Right atrium auricular region (tissue), 2 donors: Measurements from ENCODE around the gene SAFB2. TPM values are rescaled to one million over a fixed set of nuclear protein-coding genes. Genes with fewer than 3 reads are reported as not detected.

ENCODE experiments used
- DNase-seq: peaks from one replicate; pipeline ENCODE4 v3.0.0-alpha.2; 2019; ENCODE audit warnings: low spot score
- H3K27ac ChIP-seq, 2 donors: fragments of 200-600 bp; sonication (generic); 1 replicate in 1 of 2; 2 replicates in 1 of 2; pipeline ENCODE4 v1.5.1; 2016 to 2019
- H3K27me3 ChIP-seq, 2 donors: fragments of 200-600 bp; sonication (generic); one replicate each; pipeline versions ENCODE4 v1.5.1 to v1.6.0; 2017 to 2019
- H3K36me3 ChIP-seq: fragments of 200-600 bp; sonication (generic); one replicate; pipeline ENCODE4 v1.5.1; 2016
- H3K4me1 ChIP-seq, 2 donors: fragments of 200-600 bp; sonication (generic); one replicate each; pipeline versions ENCODE4 v1.5.1 to v1.6.0; 2017 to 2019
- H3K4me3 ChIP-seq, 2 donors: fragments of 200-600 bp; sonication (generic); 1 replicate in 1 of 2; 2 replicates in 1 of 2; pipeline ENCODE4 v1.5.1; 2017 to 2019; ENCODE audit warnings: mild to moderate bottlenecking in 1 of 2, moderate library complexity in 1 of 2
- H3K9me3 ChIP-seq, 2 donors: fragments of 200-600 bp; sonication (generic); one replicate each; pipeline ENCODE4 v1.5.1; 2019
- CTCF ChIP-seq, 2 donors: fragments of 200-600 bp; sonication (generic); IDR thresholded peaks; one replicate each; pipeline ENCODE4 v1.5.1; 2019; ENCODE audit warnings: antibody characterized with exemption in 2 of 2
- total RNA-seq, 2 donors: library from RNA; depleted of rRNA; stranded (reverse); fragments of >200 nt; gene quantifications; one replicate each; pipeline ENCODE4 v1.1.0, GENCODE V29; 2016

The SAFB2 gene
- total RNA-seq, 2 donors from 2014 or later: 16.1 to 26.6 TPM

- Histone ChIP-seq H3K27me3 (no peaks in the 10 kb centered on the region), H3K27ac (no peak overlapping the region), H3K4me1 (peaks cover 0 to 14% of the 10 kb centered on the region in 2 donors), H3K9me3 (no peaks in the 10 kb centered on the region), H3K36me3 (peaks cover 99% of the 10 kb centered on the region), H3K4me3 (no peak overlapping the region)
- no peak for DNase-seq
- no peak for TF ChIP-seq CTCF (IDR thresholded peaks at IDR 0.05)
Observed at GRCh38 chr19:5593343-5594255, 29.0 kb downstream of the SAFB2 start.

GRCh38 chr19:5592531-5593342 lies 29.8 kb downstream of the SAFB2 start:
- no peak overlapping the region for H3K27ac ChIP-seq
- no peaks in the 10 kb centered on the region for H3K27me3 ChIP-seq
- no peaks in the 10 kb centered on the region for H3K9me3 ChIP-seq
- TF ChIP-seq CTCF (IDR thresholded peaks at IDR 0.05): no peak
- H3K4me1 ChIP-seq: peaks cover 0 to 23% of the 10 kb centered on the region in 2 donors
- no peak for DNase-seq
- H3K36me3 ChIP-seq: peaks cover 99% of the 10 kb centered on the region
- H3K4me3 ChIP-seq: no peak overlapping the region

GRCh38 chr19:5591476-5591875 lies 31.1 kb downstream of the SAFB2 start:
- no peaks in the 10 kb centered on the region for H3K9me3 ChIP-seq
- peaks cover 99% of the 10 kb centered on the region for H3K36me3 ChIP-seq
- H3K4me3 ChIP-seq: no peak overlapping the region
- H3K27ac ChIP-seq: no peak overlapping the region
- H3K4me1 ChIP-seq: peaks cover 0 to 26% of the 10 kb centered on the region in 2 donors
- DNase-seq: no peak
- no peak for TF ChIP-seq CTCF (IDR thresholded peaks at IDR 0.05)
- no peaks in the 10 kb centered on the region for H3K27me3 ChIP-seq

- H3K27me3 ChIP-seq: no peaks in the 10 kb centered on the region
- H3K4me3 ChIP-seq: no peak overlapping the region
- H3K4me1 ChIP-seq: peaks cover 0 to 33% of the 10 kb centered on the region in 2 donors
- H3K36me3 ChIP-seq: peaks cover 97% of the 10 kb centered on the region
- no peak overlapping the region for H3K27ac ChIP-seq
- TF ChIP-seq CTCF (IDR thresholded peaks at IDR 0.05): no peak
- no peaks in the 10 kb centered on the region for H3K9me3 ChIP-seq
- DNase-seq: no peak
Observed at GRCh38 chr19:5590865-5591154, 31.8 kb downstream of the SAFB2 start.

GRCh38 chr19:5590151-5590864 lies 32.3 kb downstream of the SAFB2 start:
- DNase-seq: no peak
- no peaks in the 10 kb centered on the region for H3K9me3 ChIP-seq
- no peaks in the 10 kb centered on the region for H3K27me3 ChIP-seq
- peaks cover 92% of the 10 kb centered on the region for H3K36me3 ChIP-seq
- H3K4me1 ChIP-seq: peaks cover 0 to 38% of the 10 kb centered on the region in 2 donors
- TF ChIP-seq CTCF (IDR thresholded peaks at IDR 0.05): no peak
- no peak overlapping the region for H3K27ac ChIP-seq
- H3K4me3 ChIP-seq: no peak overlapping the region
